Ascending aorta (tissue), 2 donors: ENCODE data around the gene CCDC126. TPM values are rescaled to one million over a fixed set of nuclear protein-coding genes. Genes with fewer than 3 reads are reported as not detected.

Experiments
- DNase-seq, 2 donors: peaks; one replicate each; pipeline ENCODE4 v3.0.0-alpha.2; 2019; ENCODE audit warnings: low spot score in 2 of 2
- H3K27ac ChIP-seq, 2 donors: fragments of 200-600 bp; sonication (generic); one replicate each; pipeline ENCODE4 v1.5.1; 2016 to 2017; ENCODE audit warnings: mild to moderate bottlenecking in 1 of 2
- H3K27me3 ChIP-seq: fragments of 200-600 bp; sonication (generic); one replicate; pipeline ENCODE4 v1.5.1; 2017
- H3K36me3 ChIP-seq, 2 donors: fragments of 200-600 bp; sonication (generic); one replicate each; pipeline ENCODE4 v1.5.1; 2016
- H3K4me1 ChIP-seq, 2 donors: fragments of 200-600 bp; sonication (generic); one replicate each; pipeline ENCODE4 v1.5.1; 2016 to 2017; ENCODE audit warnings: mild to moderate bottlenecking in 1 of 2
- H3K4me3 ChIP-seq, 2 donors: fragments of 200-600 bp; sonication (generic); one replicate each; pipeline ENCODE4 v1.5.1; 2016 to 2017; ENCODE audit warnings: mild to moderate bottlenecking in 1 of 2
- H3K9me3 ChIP-seq, 2 donors: fragments of 200-600 bp; sonication (generic); one replicate each; pipeline ENCODE4 v1.5.1; 2016
- intact Hi-C: fragments of 100-400 bp; cut with DNase I; formaldehyde crosslinking; loops from one replicate; pipeline ENCODE4 v1.15.1; 2023
- total RNA-seq: library from RNA; depleted of rRNA; stranded (reverse); fragments of >200 nt; gene quantifications from one replicate; pipeline ENCODE4 v1.1.0, GENCODE V29; 2016
- TF ChIP-seq, protein P1 (sequence below), 3 experiments: fragments of 200-600 bp in 2 of 3; fragments of 450-650 bp in 1 of 3; sonication (generic) in 2 of 3; IDR thresholded peaks; one replicate each; pipeline ENCODE4 v1.5.1; 2016 to 2019; ENCODE audit warnings: antibody characterized with exemption in 3 of 3, mild to moderate bottlenecking in 1 of 3, moderate library complexity in 1 of 3

Gene CCDC126
- total RNA-seq, 1 donor from 2014 or later: 140 TPM

- intact Hi-C loops: loop anchor here (10.0 kb wide), 1 partner anchor 504 kb away; the partner anchor contains the start of gene NUP42
- Histone ChIP-seq H3K4me3 (no peak overlapping the region), H3K27me3 (no peaks in the 10 kb centered on the region), H3K36me3 (peaks cover 5 to 33% of the 10 kb centered on the region in 2 donors), H3K27ac (no peak overlapping the region), H3K4me1 (no peaks in the 10 kb centered on the region), H3K9me3 (no peaks in the 10 kb centered on the region)
- TF ChIP-seq, protein P1, sequence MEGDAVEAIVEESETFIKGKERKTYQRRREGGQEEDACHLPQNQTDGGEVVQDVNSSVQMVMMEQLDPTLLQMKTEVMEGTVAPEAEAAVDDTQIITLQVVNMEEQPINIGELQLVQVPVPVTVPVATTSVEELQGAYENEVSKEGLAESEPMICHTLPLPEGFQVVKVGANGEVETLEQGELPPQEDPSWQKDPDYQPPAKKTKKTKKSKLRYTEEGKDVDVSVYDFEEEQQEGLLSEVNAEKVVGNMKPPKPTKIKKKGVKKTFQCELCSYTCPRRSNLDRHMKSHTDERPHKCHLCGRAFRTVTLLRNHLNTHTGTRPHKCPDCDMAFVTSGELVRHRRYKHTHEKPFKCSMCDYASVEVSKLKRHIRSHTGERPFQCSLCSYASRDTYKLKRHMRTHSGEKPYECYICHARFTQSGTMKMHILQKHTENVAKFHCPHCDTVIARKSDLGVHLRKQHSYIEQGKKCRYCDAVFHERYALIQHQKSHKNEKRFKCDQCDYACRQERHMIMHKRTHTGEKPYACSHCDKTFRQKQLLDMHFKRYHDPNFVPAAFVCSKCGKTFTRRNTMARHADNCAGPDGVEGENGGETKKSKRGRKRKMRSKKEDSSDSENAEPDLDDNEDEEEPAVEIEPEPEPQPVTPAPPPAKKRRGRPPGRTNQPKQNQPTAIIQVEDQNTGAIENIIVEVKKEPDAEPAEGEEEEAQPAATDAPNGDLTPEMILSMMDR (IDR thresholded peaks at IDR 0.05): no peak
- no peak for DNase-seq
Observed at GRCh38 chr7:23689165-23689564, 92.0 kb downstream of the CCDC126 start.

- Histone ChIP-seq H3K4me1 (no peaks in the 10 kb centered on the region), H3K27ac (no peak overlapping the region), H3K36me3 (peaks cover 5 to 41% of the 10 kb centered on the region in 2 donors), H3K9me3 (no peaks in the 10 kb centered on the region), H3K4me3 (no peak overlapping the region), H3K27me3 (no peaks in the 10 kb centered on the region)
- intact Hi-C loops: no loop called here
- TF ChIP-seq, protein P1 (IDR thresholded peaks at IDR 0.05): no peak
- DNase-seq: no peak
Observed at GRCh38 chr7:23691320-23691719, 94.1 kb downstream of the CCDC126 start.

GRCh38 chr7:23693224-23693623 is 96.0 kb downstream of the CCDC126 start:
- no peaks in the 10 kb centered on the region for H3K9me3 ChIP-seq
- no peak for DNase-seq
- H3K27me3 ChIP-seq: no peaks in the 10 kb centered on the region
- H3K4me3 ChIP-seq: no peak overlapping the region
- TF ChIP-seq, protein P1 (IDR thresholded peaks at IDR 0.05): no peak
- H3K27ac ChIP-seq: no peak overlapping the region
- H3K36me3 ChIP-seq: peaks cover 3 to 38% of the 10 kb centered on the region in 2 donors
- no peaks in the 10 kb centered on the region for H3K4me1 ChIP-seq
- intact Hi-C loops: no loop called here

Other genes starting within 250 kb of the CCDC126 start
- not detected for gene IGF2BP3, start 126.9 kb upstream of the CCDC126 start, total RNA-seq
- gene TRA2A, start 65.4 kb upstream of the CCDC126 start, total RNA-seq: 14.4 TPM
- 10.1 TPM for gene FAM221A, start 82.8 kb downstream of the CCDC126 start, total RNA-seq
- gene STK31, start 112.8 kb downstream of the CCDC126 start, total RNA-seq: 1.6 TPM